ENCODE results near the gene SLC10A7. TPM values are rescaled to one million over a fixed set of nuclear protein-coding genes. Genes with fewer than 3 reads are reported as not detected.

The SLC10A7 gene
- total RNA-seq, 4 donors from 2014 or later = 12.9 to 28.1 (median 19.5) TPM

Small RNA genes within 50 kb of the gene (small RNA-seq; reads per million reads assigned to genes)
- 0 reads per million in 2 donors for gene MIR7849

Other genes with a start within 250 kb of the SLC10A7 start
- gene POU4F2, start 117.0 kb upstream of the SLC10A7 start, total RNA-seq = not detected